Right atrium auricular region (tissue), 2 donors: ENCODE measurements around the gene TBC1D10A. TPM values are rescaled to one million over a fixed set of nuclear protein-coding genes. Genes with fewer than 3 reads are reported as not detected.
A peak's percentile ranks its signal among the peaks of the same experiment; 100 is the strongest.

ENCODE experiments used
- DNase-seq: peaks from one replicate; pipeline ENCODE4 v3.0.0-alpha.2; 2019; ENCODE audit warnings: low spot score
- H3K27ac ChIP-seq, 2 donors: fragments of 200-600 bp; sonication (generic); 1 replicate in 1 of 2; 2 replicates in 1 of 2; pipeline ENCODE4 v1.5.1; 2016 to 2019
- H3K27me3 ChIP-seq, 2 donors: fragments of 200-600 bp; sonication (generic); one replicate each; pipeline versions ENCODE4 v1.5.1 to v1.6.0; 2017 to 2019
- H3K36me3 ChIP-seq: fragments of 200-600 bp; sonication (generic); one replicate; pipeline ENCODE4 v1.5.1; 2016
- H3K4me1 ChIP-seq, 2 donors: fragments of 200-600 bp; sonication (generic); one replicate each; pipeline versions ENCODE4 v1.5.1 to v1.6.0; 2017 to 2019
- H3K4me3 ChIP-seq, 2 donors: fragments of 200-600 bp; sonication (generic); 1 replicate in 1 of 2; 2 replicates in 1 of 2; pipeline ENCODE4 v1.5.1; 2017 to 2019; ENCODE audit warnings: mild to moderate bottlenecking in 1 of 2, moderate library complexity in 1 of 2
- H3K9me3 ChIP-seq, 2 donors: fragments of 200-600 bp; sonication (generic); one replicate each; pipeline ENCODE4 v1.5.1; 2019
- total RNA-seq, 2 donors: library from RNA; depleted of rRNA; stranded (reverse); fragments of >200 nt; gene quantifications; one replicate each; pipeline ENCODE4 v1.1.0, GENCODE V29; 2016
- TF ChIP-seq, protein P1 (sequence below), 2 donors: fragments of 200-600 bp; sonication (generic); IDR thresholded peaks; one replicate each; pipeline ENCODE4 v1.5.1; 2019; ENCODE audit warnings: antibody characterized with exemption in 2 of 2

The TBC1D10A gene
- total RNA-seq, 2 donors from 2014 or later, result 5.9 to 9.3 TPM

DNA sequence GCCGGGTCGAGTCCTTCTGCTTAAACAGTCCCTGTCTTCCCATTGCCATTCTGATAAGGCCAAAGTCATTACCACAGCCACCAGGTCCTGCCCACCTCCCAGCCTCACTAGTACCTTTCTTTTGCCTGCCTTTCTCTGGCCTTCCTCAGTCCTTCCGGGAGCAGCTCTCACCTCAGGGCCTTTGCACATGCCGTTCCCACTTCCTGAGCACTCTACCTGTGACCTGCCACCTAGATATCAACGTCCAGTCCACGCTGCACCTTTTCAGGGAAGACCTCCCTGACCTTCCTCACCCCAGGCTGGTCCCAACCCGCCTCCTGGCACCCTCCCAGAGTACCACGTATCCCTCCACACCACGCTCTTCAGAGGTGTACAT is 52.3 kb downstream of the TBC1D10A start:
- no peak overlapping the region for H3K4me3 ChIP-seq
- H3K27me3 ChIP-seq, result no peaks in the 10 kb centered on the region
- H3K36me3 ChIP-seq, result no peaks in the 10 kb centered on the region
- TF ChIP-seq, protein P1, sequence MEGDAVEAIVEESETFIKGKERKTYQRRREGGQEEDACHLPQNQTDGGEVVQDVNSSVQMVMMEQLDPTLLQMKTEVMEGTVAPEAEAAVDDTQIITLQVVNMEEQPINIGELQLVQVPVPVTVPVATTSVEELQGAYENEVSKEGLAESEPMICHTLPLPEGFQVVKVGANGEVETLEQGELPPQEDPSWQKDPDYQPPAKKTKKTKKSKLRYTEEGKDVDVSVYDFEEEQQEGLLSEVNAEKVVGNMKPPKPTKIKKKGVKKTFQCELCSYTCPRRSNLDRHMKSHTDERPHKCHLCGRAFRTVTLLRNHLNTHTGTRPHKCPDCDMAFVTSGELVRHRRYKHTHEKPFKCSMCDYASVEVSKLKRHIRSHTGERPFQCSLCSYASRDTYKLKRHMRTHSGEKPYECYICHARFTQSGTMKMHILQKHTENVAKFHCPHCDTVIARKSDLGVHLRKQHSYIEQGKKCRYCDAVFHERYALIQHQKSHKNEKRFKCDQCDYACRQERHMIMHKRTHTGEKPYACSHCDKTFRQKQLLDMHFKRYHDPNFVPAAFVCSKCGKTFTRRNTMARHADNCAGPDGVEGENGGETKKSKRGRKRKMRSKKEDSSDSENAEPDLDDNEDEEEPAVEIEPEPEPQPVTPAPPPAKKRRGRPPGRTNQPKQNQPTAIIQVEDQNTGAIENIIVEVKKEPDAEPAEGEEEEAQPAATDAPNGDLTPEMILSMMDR (IDR thresholded peaks at IDR 0.05), result no peak
- H3K9me3 ChIP-seq, result no peaks in the 10 kb centered on the region
- no peak for DNase-seq
- peaks cover 0 to 14% of the 10 kb centered on the region in 2 donors for H3K4me1 ChIP-seq
- H3K27ac ChIP-seq, result no peak overlapping the region

DNA sequence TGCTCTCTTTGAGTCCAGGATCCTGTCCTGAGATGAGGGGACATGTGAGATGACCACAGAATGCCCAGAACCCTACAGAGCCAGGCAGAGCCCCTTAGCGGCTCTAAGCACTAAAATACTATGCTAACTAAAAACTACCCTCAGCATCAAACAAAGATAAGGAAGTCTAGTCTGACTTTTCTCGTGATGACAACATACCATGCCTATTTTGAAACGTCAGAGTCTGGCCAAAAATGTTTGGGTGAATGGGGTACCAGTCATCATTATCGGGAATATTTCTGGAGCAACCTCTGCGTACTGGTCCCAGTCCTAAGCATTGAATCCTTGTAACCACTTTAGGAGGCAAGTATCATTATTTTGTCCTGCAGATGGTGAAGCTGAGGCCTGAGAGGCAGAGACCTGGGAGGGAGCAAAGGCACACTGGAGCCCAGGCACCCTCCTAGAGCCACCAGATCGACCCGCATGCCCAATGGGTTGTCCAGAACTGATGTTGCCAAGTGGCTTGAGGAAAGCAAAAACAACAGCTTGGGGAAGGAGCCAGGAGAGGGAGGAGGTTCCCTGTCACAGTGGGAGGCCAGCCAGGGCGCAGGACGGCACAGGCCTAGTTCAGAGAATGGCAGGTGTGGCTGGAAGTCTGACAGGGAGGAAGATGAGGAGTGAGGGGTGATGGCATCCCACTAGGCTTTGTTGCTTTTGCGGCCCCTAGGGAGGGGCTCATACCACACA is 52.9 kb downstream of the TBC1D10A start:
- no peak for DNase-seq
- Histone ChIP-seq H3K27me3 (no peaks in the 10 kb centered on the region), H3K9me3 (no peaks in the 10 kb centered on the region), H3K36me3 (no peaks in the 10 kb centered on the region), H3K4me1 (peaks cover 0 to 14% of the 10 kb centered on the region in 2 donors), H3K27ac (no peak overlapping the region), H3K4me3 (no peak overlapping the region)
- TF ChIP-seq, protein P1 (IDR thresholded peaks at IDR 0.05), result no peak

DNA sequence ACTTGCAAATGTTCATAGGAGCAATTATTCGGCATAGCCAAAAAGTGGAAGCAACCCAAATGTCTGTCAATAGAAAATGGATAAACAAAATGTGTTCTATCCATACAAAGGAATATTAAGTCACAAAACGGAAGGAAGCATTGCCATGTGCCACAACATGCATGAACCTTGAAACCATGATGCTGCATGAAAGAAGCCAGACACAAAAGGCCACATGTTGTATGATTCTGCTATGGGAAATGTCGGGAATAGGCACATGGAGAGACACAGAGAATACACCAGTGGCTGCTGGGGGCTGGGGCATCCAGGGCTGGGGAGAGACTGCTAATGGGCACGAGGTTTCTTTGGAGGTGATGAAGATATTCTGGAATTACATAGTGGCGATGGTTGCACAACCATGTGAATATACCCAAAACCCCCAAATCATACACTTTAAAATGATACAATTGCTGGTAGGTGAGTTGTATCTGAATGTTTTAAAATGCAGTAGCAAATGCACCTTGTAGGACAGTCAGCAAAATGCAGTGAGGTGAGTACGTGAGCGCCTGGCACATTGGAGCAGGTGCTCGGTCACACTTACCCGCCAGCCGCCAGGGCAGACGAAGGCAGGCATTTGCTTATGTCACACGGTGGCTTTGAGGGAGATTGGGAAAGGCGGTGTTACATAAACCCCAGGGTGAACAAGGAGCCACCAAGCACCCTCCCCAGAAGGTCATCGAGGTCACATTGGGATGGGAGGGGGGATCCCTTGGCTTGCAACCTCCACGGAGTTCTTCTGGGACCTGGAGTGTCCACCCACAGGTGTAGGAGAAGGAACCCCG is 53.8 kb downstream of the TBC1D10A start:
- Histone ChIP-seq H3K36me3 (no peaks in the 10 kb centered on the region), H3K9me3 (no peaks in the 10 kb centered on the region), H3K27me3 (no peaks in the 10 kb centered on the region), H3K4me3 (no peak overlapping the region), H3K4me1 (peaks cover 0 to 11% of the 10 kb centered on the region in 2 donors), H3K27ac (no peak overlapping the region)
- TF ChIP-seq, protein P1 (IDR thresholded peaks at IDR 0.05), result no peak
- no peak for DNase-seq

DNA sequence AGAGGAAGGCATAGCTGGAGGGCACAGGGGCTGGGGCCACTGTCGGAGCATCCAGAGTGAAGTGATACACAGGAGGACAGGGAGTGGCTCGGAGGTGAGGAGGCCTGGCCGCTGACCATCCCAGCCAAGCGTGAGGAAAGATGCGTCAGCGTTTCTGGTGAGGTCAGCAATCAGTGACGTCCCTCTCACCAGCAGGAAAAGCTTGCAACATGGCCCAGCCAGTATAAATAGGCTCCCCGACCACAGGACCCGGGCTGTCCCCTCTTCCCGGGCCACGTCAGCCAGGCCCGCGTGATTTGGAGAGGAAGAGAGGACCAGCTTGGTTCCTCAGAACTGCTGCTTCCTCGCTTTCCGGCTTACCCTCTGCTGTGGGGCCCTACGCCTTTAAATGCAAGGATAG is 55.9 kb downstream of the TBC1D10A start:
- DNase-seq, result peak; percentile 80
- no peaks in the 10 kb centered on the region for H3K27me3 ChIP-seq
- no peaks in the 10 kb centered on the region for H3K4me1 ChIP-seq
- H3K27ac ChIP-seq, result peak overlapping the region in 1 of 2 donors; percentile 16
- H3K9me3 ChIP-seq, result no peaks in the 10 kb centered on the region
- no peak overlapping the region for H3K4me3 ChIP-seq
- no peaks in the 10 kb centered on the region for H3K36me3 ChIP-seq
- TF ChIP-seq, protein P1 (IDR thresholded peaks at IDR 0.05), result no peak

DNA sequence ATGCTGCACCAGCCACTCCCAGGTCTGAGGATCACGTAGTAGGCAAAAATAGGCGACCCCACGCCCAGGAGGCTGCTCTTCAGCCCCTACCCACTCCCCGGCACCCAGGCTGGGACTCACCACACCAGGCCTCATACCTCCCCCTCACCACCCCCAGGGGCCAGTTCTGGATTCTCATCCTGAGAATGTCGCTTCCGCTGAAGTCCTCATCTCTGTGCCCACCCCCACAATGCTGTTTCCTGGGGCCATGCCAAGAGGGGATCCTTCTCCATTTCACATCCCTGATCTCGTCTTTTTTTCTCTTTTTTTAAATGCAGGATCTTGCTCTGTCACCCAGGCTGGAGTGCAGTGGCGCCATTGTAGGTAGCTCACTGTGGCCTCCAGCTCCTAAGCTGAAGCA is 58.4 kb downstream of the TBC1D10A start:
- Histone ChIP-seq H3K4me3 (no peak overlapping the region), H3K4me1 (no peaks in the 10 kb centered on the region), H3K27me3 (no peaks in the 10 kb centered on the region), H3K36me3 (no peaks in the 10 kb centered on the region), H3K27ac (no peak overlapping the region), H3K9me3 (no peaks in the 10 kb centered on the region)
- TF ChIP-seq, protein P1 (IDR thresholded peaks at IDR 0.05), result no peak
- no peak for DNase-seq
